ENCODE data around the gene RAB5B. TPM values are rescaled to one million over a fixed set of nuclear protein-coding genes. Genes with fewer than 3 reads are reported as not detected.
A peak's percentile ranks its signal among the peaks of the same experiment; 100 is the strongest.

Gene RAB5B
- total and polyA plus RNA-seq, 10 of the 15 experiments (the other 5 are each of a cell fraction or from before 2014, with no cell fraction given), result 7.5 to 149 (median 37.8) TPM

DNA sequence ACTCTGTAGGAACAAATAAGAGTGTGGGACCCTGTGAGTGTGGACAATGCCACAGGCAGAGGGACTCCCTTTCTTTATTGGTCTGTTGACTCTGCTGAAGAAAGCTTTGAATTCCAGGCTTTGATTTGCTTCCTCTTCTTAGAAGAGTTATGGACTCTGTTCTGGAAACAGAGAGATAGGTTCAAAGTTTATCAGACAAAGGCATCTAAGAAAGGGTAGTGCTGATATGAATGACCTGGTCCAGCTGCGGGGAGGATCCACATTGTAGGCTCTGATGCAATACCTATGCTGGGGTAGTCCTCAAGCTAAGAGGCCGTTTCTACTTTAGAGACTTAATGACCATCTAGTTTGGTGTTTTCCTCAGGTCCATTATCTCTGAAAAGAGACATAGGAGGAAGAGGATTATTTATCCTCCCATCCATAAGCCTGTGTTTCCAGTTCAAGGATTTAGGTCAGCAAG lies 36.3 kb downstream of the RAB5B start:
- H2AFZ ChIP-seq (ENCODE audit: control insufficient read depth, low read depth, low read length), result no peak overlapping the region
- no peak for ATAC-seq
- no peak overlapping the region for H3K4me3 ChIP-seq
- WGBS (ENCODE audit: insufficient coverage, insufficient replicate concordance, low lambda C conversion rate, missing lambda C conversion rate), result 52% methylated on average over 2 of the region's 2 CpGs
- no peak for TF ChIP-seq SIX5 (IDR thresholded peaks at IDR 0.05; ENCODE audit: low read depth, low read length, severe bottlenecking)
- TF ChIP-seq, protein P1, sequence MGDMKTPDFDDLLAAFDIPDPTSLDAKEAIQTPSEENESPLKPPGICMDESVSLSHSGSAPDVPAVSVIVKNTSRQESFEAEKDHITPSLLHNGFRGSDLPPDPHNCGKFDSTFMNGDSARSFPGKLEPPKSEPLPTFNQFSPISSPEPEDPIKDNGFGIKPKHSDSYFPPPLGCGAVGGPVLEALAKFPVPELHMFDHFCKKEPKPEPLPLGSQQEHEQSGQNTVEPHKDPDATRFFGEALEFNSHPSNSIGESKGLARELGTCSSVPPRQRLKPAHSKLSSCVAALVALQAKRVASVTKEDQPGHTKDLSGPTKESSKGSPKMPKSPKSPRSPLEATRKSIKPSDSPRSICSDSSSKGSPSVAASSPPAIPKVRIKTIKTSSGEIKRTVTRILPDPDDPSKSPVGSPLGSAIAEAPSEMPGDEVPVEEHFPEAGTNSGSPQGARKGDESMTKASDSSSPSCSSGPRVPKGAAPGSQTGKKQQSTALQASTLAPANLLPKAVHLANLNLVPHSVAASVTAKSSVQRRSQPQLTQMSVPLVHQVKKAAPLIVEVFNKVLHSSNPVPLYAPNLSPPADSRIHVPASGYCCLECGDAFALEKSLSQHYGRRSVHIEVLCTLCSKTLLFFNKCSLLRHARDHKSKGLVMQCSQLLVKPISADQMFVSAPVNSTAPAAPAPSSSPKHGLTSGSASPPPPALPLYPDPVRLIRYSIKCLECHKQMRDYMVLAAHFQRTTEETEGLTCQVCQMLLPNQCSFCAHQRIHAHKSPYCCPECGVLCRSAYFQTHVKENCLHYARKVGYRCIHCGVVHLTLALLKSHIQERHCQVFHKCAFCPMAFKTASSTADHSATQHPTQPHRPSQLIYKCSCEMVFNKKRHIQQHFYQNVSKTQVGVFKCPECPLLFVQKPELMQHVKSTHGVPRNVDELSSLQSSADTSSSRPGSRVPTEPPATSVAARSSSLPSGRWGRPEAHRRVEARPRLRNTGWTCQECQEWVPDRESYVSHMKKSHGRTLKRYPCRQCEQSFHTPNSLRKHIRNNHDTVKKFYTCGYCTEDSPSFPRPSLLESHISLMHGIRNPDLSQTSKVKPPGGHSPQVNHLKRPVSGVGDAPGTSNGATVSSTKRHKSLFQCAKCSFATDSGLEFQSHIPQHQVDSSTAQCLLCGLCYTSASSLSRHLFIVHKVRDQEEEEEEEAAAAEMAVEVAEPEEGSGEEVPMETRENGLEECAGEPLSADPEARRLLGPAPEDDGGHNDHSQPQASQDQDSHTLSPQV (IDR thresholded peaks at IDR 0.05), result no peak
- TF ChIP-seq, protein P2, sequence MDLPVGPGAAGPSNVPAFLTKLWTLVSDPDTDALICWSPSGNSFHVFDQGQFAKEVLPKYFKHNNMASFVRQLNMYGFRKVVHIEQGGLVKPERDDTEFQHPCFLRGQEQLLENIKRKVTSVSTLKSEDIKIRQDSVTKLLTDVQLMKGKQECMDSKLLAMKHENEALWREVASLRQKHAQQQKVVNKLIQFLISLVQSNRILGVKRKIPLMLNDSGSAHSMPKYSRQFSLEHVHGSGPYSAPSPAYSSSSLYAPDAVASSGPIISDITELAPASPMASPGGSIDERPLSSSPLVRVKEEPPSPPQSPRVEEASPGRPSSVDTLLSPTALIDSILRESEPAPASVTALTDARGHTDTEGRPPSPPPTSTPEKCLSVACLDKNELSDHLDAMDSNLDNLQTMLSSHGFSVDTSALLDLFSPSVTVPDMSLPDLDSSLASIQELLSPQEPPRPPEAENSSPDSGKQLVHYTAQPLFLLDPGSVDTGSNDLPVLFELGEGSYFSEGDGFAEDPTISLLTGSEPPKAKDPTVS (IDR thresholded peaks at IDR 0.05; ENCODE audit: low read depth, low read length), result no peak
- TF ChIP-seq CHD1 (IDR thresholded peaks at IDR 0.05; ENCODE audit: low read depth, low read length), result no peak
- no peak for FAIRE-seq
- RAD21 ChIA-PET (ENCODE audit: unreplicated experiment), result interaction anchor here (1.2 to 1.6 kb wide), 2 partner anchors 13 to 19 kb away, joined by 4 to 8 read pairs; partner anchors contain the start of gene SUOX
- no peak overlapping the region for H3K27ac ChIP-seq (ENCODE audit: control insufficient read depth, insufficient read depth)
- H3K27me3 ChIP-seq (replicated peaks in 1 of 2; ENCODE audit: control insufficient read depth in 2 of 2, insufficient read depth in 2 of 2, low read length in 1 of 2), result no peaks in the 10 kb centered on the region
- SMC1A ChIA-PET (ENCODE audit: uncharacterized antibody, unreplicated experiment), result interaction anchor here (0.6 to 2.0 kb wide), 7 partner anchors 13 to 272 kb away, joined by 3 to 6 read pairs (median 4); partner anchors contain the start of gene SUOX
- intact Hi-C loops (cut with micrococcal nuclease; ENCODE audit: unreplicated experiment) (no loop called here), in situ Hi-C loops (cut with MboI) (no loop called here)
- no peak overlapping the region for H3K9ac ChIP-seq (ENCODE audit: control insufficient read depth, insufficient read depth, low read length)
- POLR2A ChIA-PET, result interaction anchor here (0.7 to 1.6 kb wide), 3 partner anchors 12 to 85 kb away, joined by 3 to 6 read pairs (median 3); partner anchors contain the start of gene SUOX
- H3K9me3 ChIP-seq (replicated peaks; ENCODE audit: control insufficient read depth, insufficient read depth, low read length), result no peaks in the 10 kb centered on the region
- H3K4me1 ChIP-seq (ENCODE audit: control insufficient read depth, insufficient read depth, low read length), result no peaks in the 10 kb centered on the region
- H3K36me3 ChIP-seq (ENCODE audit: control insufficient read depth in 2 of 2, insufficient read depth in 2 of 2, low read length in 1 of 2), result no peaks in the 10 kb centered on the region
- TSS peak; percentile 69 for BruUV-seq (replicated peaks)
- H4K20me1 ChIP-seq (ENCODE audit: control insufficient read depth, insufficient read depth), result no peaks in the 10 kb centered on the region
- no peak overlapping the region for H3K4me2 ChIP-seq (ENCODE audit: control insufficient read depth, insufficient read depth)
- CTCF ChIA-PET, result interaction anchor here (1.1 to 2.4 kb wide), 4 partner anchors 13 to 272 kb away, joined by 3 to 15 read pairs (median 8); partner anchors contain the start of gene SUOX
- DNase-seq (ENCODE audit: low read depth, low spot score), result no peak
- H3K79me2 ChIP-seq (ENCODE audit: control insufficient read depth, insufficient read depth, low read length), result no peaks in the 10 kb centered on the region
